RWPE2 (cell line): ENCODE measurements around the gene CCNO.

Source experiments
- ATAC-seq: fragments of 200-7000 bp; cut with Tn5 transposase; 3 replicates; pipeline ENCODE4 v1.9.1; 2021; ENCODE audit warnings: low read depth
- DNase-seq: peaks from one replicate; pipeline ENCODE4 v3.0.0-alpha.2; 2020; ENCODE audit warnings: low spot score
- H3K27ac ChIP-seq: fragments of 450-650 bp; 2 replicates; pipeline ENCODE4 v1.5.1; 2017; ENCODE audit warnings: mild to moderate bottlenecking; ENCODE audit not compliant: poor library complexity, severe bottlenecking
- H3K27me3 ChIP-seq: fragments of 250-450 bp; sonication (Bioruptor Pico); 2 replicates; pipeline ENCODE4 v1.5.1; 2021; ENCODE audit warnings: mild to moderate bottlenecking, moderate library complexity; ENCODE audit not compliant: insufficient read depth, poor library complexity, severe bottlenecking
- H3K36me3 ChIP-seq: fragments of 250-450 bp; sonication (Bioruptor Pico); 2 replicates; pipeline ENCODE4 v1.5.1; 2020; ENCODE audit warnings: low read depth, mild to moderate bottlenecking, moderate library complexity
- H3K4me1 ChIP-seq: fragments of 250-450 bp; sonication (Bioruptor Pico); 2 replicates; pipeline ENCODE4 v1.5.1; 2021; ENCODE audit warnings: mild to moderate bottlenecking, moderate library complexity; ENCODE audit not compliant: insufficient read depth, poor library complexity, severe bottlenecking
- H3K4me3 ChIP-seq: fragments of 250-450 bp; sonication (Bioruptor Pico); 2 replicates; pipeline ENCODE4 v1.5.1; 2021; ENCODE audit warnings: mild to moderate bottlenecking, moderate library complexity; ENCODE audit not compliant: severe bottlenecking
- H3K9me3 ChIP-seq: fragments of 250-450 bp; sonication (Bioruptor Pico); 2 replicates; pipeline ENCODE4 v1.5.1; 2021; ENCODE audit warnings: mild to moderate bottlenecking, moderate library complexity; ENCODE audit not compliant: severe bottlenecking
- TF ChIP-seq, protein P1 (sequence below): fragments of 450-650 bp; IDR thresholded peaks from one replicate; pipeline ENCODE4 v1.5.1; 2017; ENCODE audit warnings: mild to moderate bottlenecking, moderate library complexity; ENCODE audit not compliant: poor library complexity, severe bottlenecking

CCNO gene

DNA sequence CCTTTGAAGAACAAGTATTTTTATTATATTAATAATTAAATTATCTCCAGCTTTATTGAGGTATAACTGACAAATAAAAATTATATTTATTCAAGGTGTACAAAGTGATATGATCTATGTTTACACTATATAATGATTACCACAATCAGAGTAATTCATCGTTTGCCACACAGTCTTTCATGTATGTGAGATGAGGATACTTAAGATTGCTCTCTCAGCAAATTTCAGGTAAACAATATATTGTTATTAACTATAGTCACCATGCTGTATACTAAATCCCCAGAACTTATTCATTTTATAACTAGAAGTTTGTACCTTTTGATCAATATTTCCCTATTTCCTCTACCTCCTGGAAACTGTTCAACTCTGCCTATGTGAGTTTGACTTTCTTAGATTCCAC lies 16.7 kb upstream of the CCNO start:
- H3K4me3 ChIP-seq, result no peak overlapping the region
- ATAC-seq (no peak), DNase-seq (no peak)
- H3K4me1 ChIP-seq, result no peaks in the 10 kb centered on the region
- H3K27ac ChIP-seq, result no peak overlapping the region
- peaks cover 11% of the 10 kb centered on the region for H3K9me3 ChIP-seq
- no peaks in the 10 kb centered on the region for H3K36me3 ChIP-seq
- no peaks in the 10 kb centered on the region for H3K27me3 ChIP-seq
- TF ChIP-seq, protein P1, sequence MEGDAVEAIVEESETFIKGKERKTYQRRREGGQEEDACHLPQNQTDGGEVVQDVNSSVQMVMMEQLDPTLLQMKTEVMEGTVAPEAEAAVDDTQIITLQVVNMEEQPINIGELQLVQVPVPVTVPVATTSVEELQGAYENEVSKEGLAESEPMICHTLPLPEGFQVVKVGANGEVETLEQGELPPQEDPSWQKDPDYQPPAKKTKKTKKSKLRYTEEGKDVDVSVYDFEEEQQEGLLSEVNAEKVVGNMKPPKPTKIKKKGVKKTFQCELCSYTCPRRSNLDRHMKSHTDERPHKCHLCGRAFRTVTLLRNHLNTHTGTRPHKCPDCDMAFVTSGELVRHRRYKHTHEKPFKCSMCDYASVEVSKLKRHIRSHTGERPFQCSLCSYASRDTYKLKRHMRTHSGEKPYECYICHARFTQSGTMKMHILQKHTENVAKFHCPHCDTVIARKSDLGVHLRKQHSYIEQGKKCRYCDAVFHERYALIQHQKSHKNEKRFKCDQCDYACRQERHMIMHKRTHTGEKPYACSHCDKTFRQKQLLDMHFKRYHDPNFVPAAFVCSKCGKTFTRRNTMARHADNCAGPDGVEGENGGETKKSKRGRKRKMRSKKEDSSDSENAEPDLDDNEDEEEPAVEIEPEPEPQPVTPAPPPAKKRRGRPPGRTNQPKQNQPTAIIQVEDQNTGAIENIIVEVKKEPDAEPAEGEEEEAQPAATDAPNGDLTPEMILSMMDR, result no peak

- no peak for ATAC-seq
- no peaks in the 10 kb centered on the region for H3K9me3 ChIP-seq
- no peaks in the 10 kb centered on the region for H3K4me1 ChIP-seq
- no peaks in the 10 kb centered on the region for H3K27me3 ChIP-seq
- no peaks in the 10 kb centered on the region for H3K36me3 ChIP-seq
- TF ChIP-seq, protein P1, result no peak
- no peak overlapping the region for H3K27ac ChIP-seq
- DNase-seq, result no peak
- H3K4me3 ChIP-seq, result no peak overlapping the region
These were observed 8.3 kb upstream of the CCNO start for GRCh38 chr5:55241746-55242145.

DNA sequence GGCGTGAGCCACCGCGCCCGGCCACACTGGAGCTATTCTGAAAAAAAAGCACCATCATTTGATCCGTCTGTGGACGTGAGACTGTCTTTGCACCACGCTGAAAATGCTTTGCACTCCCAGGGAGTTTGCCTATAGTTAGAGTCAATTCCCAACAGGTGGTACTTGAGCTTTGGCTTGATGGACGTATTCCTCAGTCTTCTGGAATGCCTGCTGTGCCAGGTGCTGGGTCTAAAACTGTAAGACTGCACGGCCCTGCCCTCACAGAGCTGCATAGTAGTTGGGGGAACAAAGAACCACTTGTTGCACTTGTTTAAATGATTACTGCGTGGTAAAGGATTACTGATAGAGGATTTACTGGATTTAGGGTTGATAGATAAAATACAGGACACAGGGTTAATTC lies 3.4 kb upstream of the CCNO start:
- Histone ChIP-seq H3K4me3 (no peak overlapping the region), H3K27ac (no peak overlapping the region), H3K36me3 (no peaks in the 10 kb centered on the region), H3K4me1 (peaks cover 6% of the 10 kb centered on the region), H3K9me3 (no peaks in the 10 kb centered on the region), H3K27me3 (no peaks in the 10 kb centered on the region)
- no peak for DNase-seq
- no peak for ATAC-seq
- TF ChIP-seq, protein P1, result no peak

DNA sequence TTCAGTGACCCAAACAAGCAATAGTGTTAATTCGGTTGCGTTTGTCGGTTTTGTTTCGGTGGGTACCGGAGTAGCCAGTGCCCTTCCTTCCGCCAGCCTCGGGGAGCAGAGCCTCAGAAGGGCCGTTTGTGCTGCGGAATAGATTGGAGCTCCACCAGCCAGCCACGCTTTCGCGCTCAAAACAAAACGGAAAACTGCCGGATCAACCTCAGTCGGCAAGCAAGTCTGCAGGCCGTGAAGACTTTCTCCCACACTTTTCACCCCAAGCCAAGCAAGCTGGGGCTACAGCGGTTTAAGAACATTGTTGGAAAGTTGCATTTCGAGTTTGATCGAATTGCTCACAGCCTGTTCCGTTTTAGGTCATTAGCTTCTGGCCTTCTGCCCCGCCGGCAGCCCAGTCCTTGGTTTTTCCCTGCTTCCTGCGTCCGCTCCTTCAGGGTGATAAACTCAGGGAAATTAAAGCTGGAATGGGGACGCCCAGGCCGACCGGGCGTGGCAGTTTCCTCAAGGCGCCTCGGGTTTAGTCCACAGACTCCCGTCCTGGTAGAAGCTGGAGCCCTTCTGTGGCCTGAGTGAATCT lies 803 bp upstream of the CCNO start:
- peak overlapping the region; percentile 53 for H3K27ac ChIP-seq
- peak; percentile 21; the same call in 2 of the 3 replicates for ATAC-seq

More for the DNA sequence above, 803 bp upstream of the CCNO start:
- DNase-seq, result no peak
- TF ChIP-seq, protein P1, result no peak
- Histone ChIP-seq H3K4me1 (peaks cover 6% of the 10 kb centered on the region), H3K9me3 (no peaks in the 10 kb centered on the region), H3K4me3 (peak overlapping the region; percentile 61), H3K36me3 (no peaks in the 10 kb centered on the region), H3K27me3 (no peaks in the 10 kb centered on the region)
